ENCODE data around the gene COL23A1.

Gene COL23A1

GRCh38 chr5:178554311-178554710, 35.9 kb downstream of the COL23A1 start:
- DNase-seq (ENCODE audit: low read depth): no peak

DNA sequence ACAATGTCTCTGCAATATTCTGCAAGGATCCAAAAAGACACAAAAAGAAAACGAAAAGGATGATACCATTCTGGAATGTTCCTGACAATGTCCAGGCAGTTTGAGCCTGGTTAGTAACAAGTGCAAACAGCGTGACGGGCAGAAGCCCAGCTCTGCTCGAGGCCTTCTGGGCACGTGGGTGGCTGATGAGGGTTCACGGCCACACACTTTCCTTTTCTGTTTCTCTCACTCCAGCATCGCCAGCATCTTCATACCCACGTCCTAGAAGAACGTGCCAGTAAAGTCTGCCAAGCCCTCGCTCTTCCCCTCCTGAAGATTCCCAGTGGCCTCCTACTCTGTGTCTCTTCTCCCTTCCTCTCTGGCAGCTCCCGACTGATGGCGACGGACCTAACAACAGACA, 36.7 kb downstream of the COL23A1 start:
- no peak for DNase-seq (ENCODE audit: low read depth)

GRCh38 chr5:178551468-178551867, 38.7 kb downstream of the COL23A1 start:
- DNase-seq (ENCODE audit: low read depth): no peak

DNA sequence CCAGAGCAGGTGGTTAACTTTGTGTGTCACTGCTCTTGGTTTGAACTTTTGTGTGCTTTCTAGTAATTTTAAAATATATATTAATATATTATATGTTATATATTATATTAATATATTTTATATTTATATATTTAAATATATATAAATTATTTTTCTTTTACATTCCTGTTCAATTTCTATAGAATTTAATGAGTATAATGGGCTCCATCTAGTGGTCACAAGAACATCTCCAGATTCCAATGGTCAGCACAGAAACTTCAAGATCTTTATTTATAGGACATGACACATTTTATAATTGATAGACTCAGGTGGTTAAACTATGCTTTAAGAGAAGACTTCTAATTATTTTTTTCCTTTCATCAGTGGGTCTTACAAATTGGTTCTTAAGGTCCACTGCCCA, 39.1 kb downstream of the COL23A1 start:
- no peak for DNase-seq (ENCODE audit: low read depth)

- no peak for DNase-seq (ENCODE audit: low read depth)
Measured at GRCh38 chr5:178548746-178549145, 41.4 kb downstream of the COL23A1 start.

- no peak for DNase-seq (ENCODE audit: low read depth)
Measured at GRCh38 chr5:178547753-178548415, 42.3 kb downstream of the COL23A1 start.

- no peak for DNase-seq (ENCODE audit: low read depth)
Measured at GRCh38 chr5:178547052-178547666, 43.0 kb downstream of the COL23A1 start.

DNA sequence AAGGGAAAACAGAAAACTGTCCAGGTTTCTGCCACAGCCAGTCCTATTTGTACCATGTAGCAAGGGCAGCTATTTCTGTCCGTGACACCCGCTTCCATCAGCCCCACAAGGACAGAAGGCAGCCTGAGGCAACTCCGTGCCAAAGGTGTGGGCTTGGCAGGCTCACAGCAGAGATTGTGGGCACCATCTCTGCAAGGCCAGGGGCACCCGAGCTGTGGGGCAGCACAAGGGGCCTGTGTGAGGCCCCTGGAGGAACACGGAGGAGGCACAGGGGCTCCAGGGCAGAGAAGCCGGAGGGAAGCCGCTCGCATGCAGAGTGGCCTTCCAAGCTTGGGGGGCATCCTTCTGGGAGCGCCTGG, 43.5 kb downstream of the COL23A1 start:
- no peak for DNase-seq (ENCODE audit: low read depth)

DNA sequence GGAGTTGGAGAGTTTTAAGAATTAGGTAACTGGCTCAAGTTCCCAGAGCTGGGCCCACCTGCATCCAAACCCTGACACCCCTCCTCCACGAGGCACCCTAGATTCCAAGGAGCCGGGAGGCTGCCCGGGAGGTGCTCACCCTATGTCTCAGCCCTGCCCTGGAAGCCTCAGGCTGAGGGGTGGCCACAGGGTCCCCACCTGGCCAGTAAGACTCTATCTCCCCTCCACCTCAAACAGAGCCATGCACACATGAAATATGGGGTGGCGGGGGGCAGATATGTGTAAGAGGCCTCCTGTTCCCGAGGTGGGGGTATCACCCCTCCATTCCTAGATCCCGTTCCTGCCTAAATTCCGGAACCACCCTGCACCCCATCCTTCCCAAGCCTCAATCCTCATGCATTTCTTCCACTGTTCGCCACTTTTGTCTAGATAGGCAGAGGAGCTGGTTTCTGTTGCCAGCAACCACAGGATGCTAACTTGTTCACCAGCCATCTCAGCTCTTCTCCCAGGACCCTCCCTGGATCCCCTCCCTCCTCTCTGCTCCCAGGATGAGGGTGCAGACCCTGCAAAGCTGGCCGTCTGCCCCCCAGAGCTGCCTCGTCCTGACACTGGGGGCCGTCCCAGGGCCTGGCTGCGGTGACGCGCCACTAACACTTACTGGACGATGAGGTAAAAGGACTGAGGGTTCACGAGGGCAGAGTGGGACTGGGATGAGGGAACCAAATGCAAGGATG, 44.1 kb downstream of the COL23A1 start:
- DNase-seq (ENCODE audit: low read depth): no peak

GRCh38 chr5:178545176-178545575, 45.0 kb downstream of the COL23A1 start:
- no peak for DNase-seq (ENCODE audit: low read depth)

DNA sequence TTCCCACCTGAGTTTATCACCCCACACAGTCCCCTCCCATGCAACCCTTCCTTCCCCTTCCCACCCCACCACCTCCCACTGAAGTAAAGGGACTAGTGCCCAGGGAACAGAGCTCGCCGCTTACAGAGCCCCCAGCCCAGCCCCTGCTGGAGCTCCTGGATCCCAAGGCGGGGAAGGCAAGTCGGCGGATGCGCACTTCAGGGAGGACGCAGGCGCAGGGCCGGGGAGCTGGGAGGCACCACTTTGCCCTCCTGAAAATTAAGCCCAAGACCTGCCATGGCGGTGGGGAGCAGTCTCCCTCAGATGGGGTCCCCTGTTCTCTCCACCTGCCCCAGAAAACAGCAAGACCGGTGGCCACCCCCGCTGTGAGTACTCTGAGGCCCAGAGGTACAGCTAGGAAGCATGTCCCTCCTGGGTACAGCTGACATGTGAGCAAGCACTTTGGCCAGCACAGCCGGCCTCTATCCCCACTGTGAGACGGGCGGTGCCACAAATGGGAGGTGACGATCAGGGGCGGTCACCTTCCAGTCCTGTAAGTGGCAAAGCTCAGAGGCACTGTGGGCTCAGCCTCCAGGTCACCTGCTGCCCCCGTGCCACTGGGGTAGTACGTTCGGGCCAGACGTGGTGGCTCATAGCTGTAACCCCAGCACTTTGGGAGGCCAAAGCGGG, 45.9 kb downstream of the COL23A1 start:
- no peak for DNase-seq (ENCODE audit: low read depth)

DNA sequence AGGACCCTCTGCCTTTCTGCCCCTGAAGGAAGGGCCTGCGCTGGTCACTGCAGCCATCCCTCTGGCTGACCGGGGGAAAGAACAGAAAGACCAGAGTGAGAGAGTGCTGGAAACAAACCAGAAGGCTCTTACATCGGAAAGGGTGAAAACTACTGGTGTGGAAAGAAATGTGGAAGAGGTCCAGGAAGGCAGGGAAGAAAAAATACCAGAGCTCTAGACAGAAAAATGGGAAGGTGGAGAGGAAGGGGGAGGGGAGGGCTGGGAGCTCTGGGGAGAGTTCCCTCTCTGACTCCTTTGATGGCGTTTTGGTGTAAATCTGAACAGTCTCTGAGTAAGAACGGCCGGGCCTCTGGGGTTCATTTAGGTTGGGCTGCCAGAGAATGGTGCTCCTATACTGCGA, 47.7 kb downstream of the COL23A1 start:
- DNase-seq (ENCODE audit: low read depth): no peak

DNA sequence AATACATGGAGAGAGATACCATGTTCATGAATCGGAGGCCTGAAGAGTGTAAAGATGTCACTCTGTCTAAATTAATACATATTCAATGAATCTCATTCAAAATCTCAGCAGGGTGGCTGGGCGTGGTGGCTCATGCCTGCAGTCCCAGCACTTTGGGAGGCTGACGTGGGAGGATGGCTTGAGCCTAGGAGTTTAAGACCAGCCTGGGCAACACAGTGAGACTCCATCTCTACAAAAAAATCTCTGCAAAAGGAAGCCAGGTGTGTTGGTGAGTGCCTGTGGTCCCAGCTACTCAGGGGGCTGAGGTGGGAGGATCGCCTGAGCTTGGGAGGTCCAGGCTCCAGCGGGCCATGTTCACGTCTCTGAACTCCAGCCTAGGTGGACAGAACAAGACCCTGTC, 49.7 kb downstream of the COL23A1 start:
- no peak for DNase-seq (ENCODE audit: low read depth)

- DNase-seq (ENCODE audit: low read depth): no peak
Measured at GRCh38 chr5:178538741-178539229, 51.4 kb downstream of the COL23A1 start.

- DNase-seq (ENCODE audit: low read depth): no peak
Measured at GRCh38 chr5:178537467-178538371, 52.5 kb downstream of the COL23A1 start.

DNA sequence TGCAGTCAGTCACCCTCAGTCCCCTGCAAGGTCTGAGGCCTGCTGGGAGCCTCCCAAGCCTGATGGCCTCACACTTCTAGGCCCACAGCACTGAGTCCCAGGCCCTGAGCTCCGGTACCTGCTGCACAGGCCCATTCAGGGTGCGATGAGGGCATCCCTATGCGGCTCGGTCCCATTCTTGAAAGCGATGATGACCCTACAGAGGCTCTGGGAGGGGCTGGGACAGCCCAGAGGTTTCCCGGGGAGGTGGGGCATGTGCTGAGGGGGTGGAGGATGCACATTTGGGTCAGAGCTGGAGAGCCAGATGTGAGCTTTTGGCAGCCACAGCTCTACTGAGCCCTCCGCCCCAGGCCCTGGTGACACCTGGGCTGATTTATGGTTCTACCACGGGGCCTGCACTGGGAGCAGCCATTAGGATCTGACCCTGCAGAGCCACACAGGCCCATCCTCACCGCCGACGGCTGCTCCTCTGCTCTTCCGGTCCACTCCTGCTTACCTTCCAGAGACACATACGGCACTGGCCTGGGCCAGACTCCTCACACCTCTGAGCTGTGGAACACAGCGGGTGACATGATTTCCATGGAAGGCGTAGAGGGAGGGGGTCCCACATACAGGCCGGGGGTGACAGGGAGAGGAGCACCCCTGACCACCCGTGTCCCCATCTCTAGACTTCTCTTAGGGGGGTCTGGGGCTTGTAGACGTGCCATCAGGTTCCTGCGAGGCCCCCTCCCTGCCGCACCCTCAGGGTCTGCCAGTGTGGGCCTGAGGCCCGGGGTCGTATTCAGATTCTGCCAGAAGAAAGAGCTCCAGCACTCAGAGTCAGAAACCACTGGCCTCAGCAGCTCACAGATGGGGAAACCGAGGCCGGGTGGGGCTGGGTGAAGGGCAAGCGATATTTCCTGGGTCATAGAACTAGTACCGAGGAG, 53.4 kb downstream of the COL23A1 start:
- DNase-seq (ENCODE audit: low read depth): no peak

- no peak for DNase-seq (ENCODE audit: low read depth)
Measured at GRCh38 chr5:178535299-178536175, 54.7 kb downstream of the COL23A1 start.

DNA sequence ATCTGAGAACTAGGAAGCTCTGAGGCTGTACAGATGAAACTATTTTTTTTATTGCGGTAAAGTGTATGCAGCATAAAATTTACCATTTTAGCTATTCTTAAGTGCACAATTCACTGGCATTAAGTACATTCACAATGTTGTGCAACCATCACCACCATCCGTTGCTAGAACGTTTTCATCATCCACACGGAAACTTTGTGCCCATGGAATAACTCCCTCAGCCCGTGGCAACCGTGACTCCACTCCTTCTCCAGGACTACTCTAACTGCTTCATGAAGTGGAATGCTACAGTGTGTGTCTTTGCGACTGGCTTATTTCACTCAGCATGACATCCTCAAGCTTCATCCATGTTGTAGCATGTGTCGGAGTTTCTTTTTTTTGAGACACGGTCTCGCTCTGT, 57.1 kb downstream of the COL23A1 start:
- DNase-seq (ENCODE audit: low read depth): no peak

DNA sequence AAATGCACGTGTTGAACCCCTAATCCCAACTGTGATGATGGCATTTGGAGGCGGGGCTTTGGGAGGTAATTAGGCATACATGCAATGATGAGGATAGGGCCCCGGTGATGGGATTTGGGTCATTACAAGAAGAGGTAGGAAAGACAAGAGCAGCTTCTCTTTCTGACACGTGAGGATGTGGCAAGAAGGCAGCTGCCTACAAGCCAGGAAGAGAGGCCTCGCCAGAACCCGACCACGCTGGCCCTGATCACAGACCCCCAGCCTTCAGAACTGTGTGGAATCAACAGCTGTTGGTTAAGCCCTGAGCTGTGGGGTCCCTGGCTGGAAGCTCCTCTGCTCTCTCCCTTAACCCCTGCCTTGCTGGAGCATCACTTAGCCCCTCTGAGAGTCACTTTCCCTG, 57.5 kb downstream of the COL23A1 start:
- DNase-seq (ENCODE audit: low read depth): no peak

DNA sequence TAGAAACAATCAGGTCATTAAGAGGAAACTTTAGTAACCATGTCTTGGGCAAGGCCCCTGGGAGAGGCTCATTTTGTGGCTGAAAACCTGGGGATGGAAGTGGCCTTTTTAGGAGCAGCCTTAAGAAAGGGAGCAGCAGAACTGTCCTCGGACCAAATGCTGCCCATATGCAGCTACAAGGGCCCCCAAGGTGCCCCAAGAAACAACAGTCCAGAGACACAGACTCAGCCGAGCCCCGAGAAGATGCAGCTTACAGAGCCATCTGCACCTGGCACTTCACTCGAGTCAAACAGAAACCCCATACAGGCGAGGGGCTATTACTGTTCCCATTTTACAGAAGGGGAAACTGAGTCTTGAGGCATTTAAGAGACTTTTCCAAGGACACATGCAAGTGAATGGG, 58.0 kb downstream of the COL23A1 start:
- DNase-seq (ENCODE audit: low read depth): no peak
